Hepatocyte (in vitro differentiated cells): ENCODE measurements around the gene PPP5C. TPM values are rescaled to one million over a fixed set of nuclear protein-coding genes. Genes with fewer than 3 reads are reported as not detected.

ENCODE experiments used
- DNase-seq: peaks from one replicate; pipeline ENCODE4 v3.0.0-alpha.2; 2016; ENCODE audit warnings: low spot score
- H2AFZ ChIP-seq: fragments of 200-600 bp; sonication (generic); 2 replicates; pipeline ENCODE4 v1.6.0; 2016; ENCODE audit warnings: antibody characterized with exemption, mild to moderate bottlenecking
- H3K27ac ChIP-seq: fragments of 200-600 bp; sonication (generic); 2 replicates; pipeline ENCODE4 v1.5.1; 2016; ENCODE audit warnings: mild to moderate bottlenecking
- H3K27me3 ChIP-seq: fragments of 200-600 bp; sonication (generic); 2 replicates; pipeline ENCODE4 v1.6.1; 2016
- H3K36me3 ChIP-seq: fragments of 200-600 bp; sonication (generic); replicated peaks from 2 replicates; pipeline ENCODE4 v1.5.1; 2016; ENCODE audit warnings: low read depth; ENCODE audit not compliant: insufficient read depth
- H3K4me1 ChIP-seq: fragments of 200-600 bp; sonication (generic); 2 replicates; pipeline ENCODE4 v1.5.1; 2016; ENCODE audit warnings: mild to moderate bottlenecking, moderate library complexity; ENCODE audit not compliant: insufficient read depth
- H3K4me2 ChIP-seq: fragments of 200-600 bp; sonication (generic); 2 replicates; pipeline ENCODE4 v1.6.0; 2016
- H3K4me3 ChIP-seq: fragments of 200-600 bp; sonication (generic); 2 replicates; pipeline ENCODE4 v1.5.1; 2016; ENCODE audit warnings: mild to moderate bottlenecking
- H3K79me2 ChIP-seq: fragments of 200-600 bp; sonication (generic); 2 replicates; pipeline ENCODE4 v1.6.0; 2017; ENCODE audit warnings: mild to moderate bottlenecking
- H3K9me2 ChIP-seq: fragments of 200-600 bp; sonication (generic); replicated peaks from 2 replicates; pipeline ENCODE4 v1.6.0; 2017; ENCODE audit warnings: mild to moderate bottlenecking; ENCODE audit not compliant: insufficient read depth
- H3K9me3 ChIP-seq: fragments of 200-600 bp; sonication (generic); 2 replicates; pipeline ENCODE4 v1.5.1; 2016; ENCODE audit warnings: low read depth, mild to moderate bottlenecking
- H4K20me1 ChIP-seq: fragments of 200-600 bp; sonication (generic); 2 replicates; pipeline ENCODE4 v1.6.0; 2016; ENCODE audit warnings: mild to moderate bottlenecking; ENCODE audit not compliant: insufficient read depth, poor library complexity, severe bottlenecking
- CTCF ChIP-seq: fragments of 200-600 bp; sonication (generic); IDR thresholded peaks from 2 replicates; pipeline ENCODE4 v1.5.1; 2016; ENCODE audit warnings: antibody characterized with exemption, mild to moderate bottlenecking; ENCODE audit not compliant: poor library complexity
- EZH2 ChIP-seq: fragments of 200-600 bp; sonication (generic); IDR thresholded peaks from 2 replicates; pipeline ENCODE4 v1.6.1; 2016; ENCODE audit warnings: antibody characterized with exemption, mild to moderate bottlenecking, borderline replicate concordance
- EZH2phosphoT487 ChIP-seq: fragments of 200-600 bp; sonication (generic); IDR thresholded peaks from one replicate; pipeline ENCODE4 v1.6.1; 2018; ENCODE audit warnings: antibody characterized with exemption, mild to moderate bottlenecking, low read depth, moderate library complexity; ENCODE audit not compliant: unreplicated experiment, severe bottlenecking
- WGBS: methylation state at CpG from one replicate; pipeline ENCODE4 v1.1.6; 2016; ENCODE audit warnings: low lambda C conversion rate; ENCODE audit errors: missing lambda C conversion rate; 5-methylcytosine and 5-hydroxymethylcytosine counted together
- polyA plus RNA-seq: library from polyadenylated mRNA; unstranded; fragments of >200 nt; fragmentation: Nextera tagmentation; extraction: Ambion mirVana; gene quantifications from 2 replicates; pipeline ENCODE4 v1.2.1, GENCODE V29; 2016
- total RNA-seq: library from RNA; depleted of rRNA; stranded (reverse); fragments of >200 nt; gene quantifications from 2 replicates; pipeline ENCODE4 v1.2.3, GENCODE V29; 2014

The PPP5C gene
- total and polyA plus RNA-seq, 2 experiments from 2014 or later, result 51.2 to 68.8 TPM

- Histone ChIP-seq H3K4me2 (no peak overlapping the region), H3K4me3 (no peak overlapping the region), H2AFZ (no peak overlapping the region), H3K9me3 (no peaks in the 10 kb centered on the region), H3K9me2 (no peaks in the 10 kb centered on the region), H3K27me3 (no peaks in the 10 kb centered on the region), H3K79me2 (peaks cover 40% of the 10 kb centered on the region), H3K36me3 (peaks cover 6% of the 10 kb centered on the region), H3K27ac (no peak overlapping the region), H4K20me1 (peaks cover 10% of the 10 kb centered on the region), H3K4me1 (peaks cover 24% of the 10 kb centered on the region)
- 96% methylated on average over 20 of the region's 20 CpGs for WGBS
- no peak for TF ChIP-seq CTCF
- TF ChIP-seq EZH2phosphoT487, result no peak
- TF ChIP-seq EZH2, result no peak
- no peak for DNase-seq
Measured at GRCh38 chr19:46376241-46377153, 29.6 kb downstream of the PPP5C start.

- H3K9me2 ChIP-seq, result no peaks in the 10 kb centered on the region
- H3K4me3 ChIP-seq, result no peak overlapping the region
- H4K20me1 ChIP-seq, result peaks cover 3% of the 10 kb centered on the region
- no peak overlapping the region for H3K4me2 ChIP-seq
- H3K36me3 ChIP-seq, result peaks cover 6% of the 10 kb centered on the region
- H3K27ac ChIP-seq, result peak overlapping the region; percentile 43
- 25% methylated on average over 2 of the region's 2 CpGs for WGBS
- H2AFZ ChIP-seq, result no peak overlapping the region
- peak; percentile 30 for DNase-seq
- TF ChIP-seq CTCF (no peak), EZH2phosphoT487 (no peak), EZH2 (no peak)
- no peaks in the 10 kb centered on the region for H3K27me3 ChIP-seq
- H3K9me3 ChIP-seq, result no peaks in the 10 kb centered on the region
- peaks cover 12% of the 10 kb centered on the region for H3K4me1 ChIP-seq
- H3K79me2 ChIP-seq, result peaks cover 28% of the 10 kb centered on the region
Measured at GRCh38 chr19:46378268-46378667, 31.4 kb downstream of the PPP5C start.

- no peak overlapping the region for H3K4me2 ChIP-seq
- no peaks in the 10 kb centered on the region for H4K20me1 ChIP-seq
- no peak overlapping the region for H3K27ac ChIP-seq
- WGBS, result 97% methylated on average over 2 of the region's 2 CpGs
- no peak for DNase-seq
- H3K9me3 ChIP-seq, result no peaks in the 10 kb centered on the region
- peaks cover 6% of the 10 kb centered on the region for H3K36me3 ChIP-seq
- H3K9me2 ChIP-seq, result no peaks in the 10 kb centered on the region
- H3K27me3 ChIP-seq, result no peaks in the 10 kb centered on the region
- peaks cover 23% of the 10 kb centered on the region for H3K79me2 ChIP-seq
- TF ChIP-seq EZH2 (no peak), EZH2phosphoT487 (no peak), CTCF (no peak)
- no peak overlapping the region for H2AFZ ChIP-seq
- H3K4me1 ChIP-seq, result peaks cover 7% of the 10 kb centered on the region
- no peak overlapping the region for H3K4me3 ChIP-seq
Measured at GRCh38 chr19:46380690-46381089, 33.8 kb downstream of the PPP5C start.
